Measurements from ENCODE around the gene GRIN1. TPM values are rescaled to one million over a fixed set of nuclear protein-coding genes. Genes with fewer than 3 reads are reported as not detected.

Gene GRIN1
- total and polyA plus RNA-seq, 2 of the 13 experiments (the other 11 are each of a cell fraction or from before 2014, with no cell fraction given) = 0.13 TPM; not detected in 1

GRCh38 chr9:137198051-137198901 lies 59.3 kb downstream of the GRIN1 start (continued):
- TF ChIP-seq RFX3 (CRISPR knock-in tag; IDR thresholded peaks at IDR 0.05) (no peak), IRF2 (CRISPR knock-in tag; IDR thresholded peaks at IDR 0.05) (no peak), ZNF276 (CRISPR knock-in tag; IDR thresholded peaks at IDR 0.05; ENCODE audit: low read depth) (no peak), PRDM4 (CRISPR knock-in tag; IDR thresholded peaks at IDR 0.05; ENCODE audit: borderline replicate concordance) (no peak), ZBTB14 (CRISPR knock-in tag; IDR thresholded peaks at IDR 0.05) (no peak), HOXA7 (CRISPR knock-in tag; IDR thresholded peaks at IDR 0.05) (no peak), ZNF839 (CRISPR knock-in tag; IDR thresholded peaks at IDR 0.05; ENCODE audit: borderline replicate concordance) (no peak), PATZ1 (CRISPR knock-in tag; IDR thresholded peaks at IDR 0.05) (peak; percentile 78), NCOA2 (CRISPR knock-in tag; IDR thresholded peaks at IDR 0.05) (peak; percentile 58), PREB (CRISPR knock-in tag; IDR thresholded peaks at IDR 0.05) (no peak), CREB3 (CRISPR knock-in tag; IDR thresholded peaks at IDR 0.05) (no peak), YEATS2 (CRISPR knock-in tag; IDR thresholded peaks at IDR 0.05; ENCODE audit: borderline replicate concordance) (no peak), ZSCAN5A (CRISPR knock-in tag; IDR thresholded peaks at IDR 0.05; ENCODE audit: borderline replicate concordance) (no peak), IKZF5 (CRISPR knock-in tag; IDR thresholded peaks at IDR 0.05) (no peak), CENPT (CRISPR knock-in tag; IDR thresholded peaks at IDR 0.05; ENCODE audit: low read depth) (no peak)

Data from HepG2 (cell line).